AG09309 (cell line): ENCODE results near the gene NLK.
"Not testable (repeated sequence)": the region's sequence is repeated elsewhere in the genome, so short reads cannot be mapped to it uniquely, and the experiment has no call there.

Source experiments
- DNase-seq: peaks from one replicate; pipeline ENCODE4 v3.0.0-alpha.2; 2010; ENCODE audit warnings: low read depth
- H3K4me3 ChIP-seq: 2 replicates; pipeline ENCODE4 v1.5.1; 2011; ENCODE audit warnings: mild to moderate bottlenecking, low read depth, low read length, moderate library complexity; ENCODE audit not compliant: control insufficient read depth
- CTCF ChIP-seq: IDR thresholded peaks from 2 replicates; pipeline ENCODE4 v1.5.1; 2011; ENCODE audit warnings: mild to moderate bottlenecking, low read depth, low read length, inconsistent platforms; ENCODE audit not compliant: insufficient read depth, control insufficient read depth; ENCODE audit errors: missing control alignments

Gene NLK

GRCh38 chr17:27997044-27997401, 45.5 kb upstream of the NLK start:
- no peak overlapping the region for H3K4me3 ChIP-seq
- no peak for TF ChIP-seq CTCF
- DNase-seq, result no peak

- TF ChIP-seq CTCF, result no peak
- H3K4me3 ChIP-seq, result no peak overlapping the region
- DNase-seq, result no peak
These were observed 45.0 kb upstream of the NLK start for GRCh38 chr17:27997522-27997921.

GRCh38 chr17:28001149-28001548, 41.3 kb upstream of the NLK start:
- no peak overlapping the region for H3K4me3 ChIP-seq
- TF ChIP-seq CTCF, result no peak
- DNase-seq, result no peak

- no peak for DNase-seq
- TF ChIP-seq CTCF, result no peak
- no peak overlapping the region for H3K4me3 ChIP-seq
These were observed 38.1 kb upstream of the NLK start for GRCh38 chr17:28004344-28004743.

GRCh38 chr17:28007925-28008324, 34.6 kb upstream of the NLK start:
- not testable (repeated sequence) for DNase-seq, H3K4me3 ChIP-seq

- DNase-seq, result no peak
- H3K4me3 ChIP-seq, result no peak overlapping the region
- TF ChIP-seq CTCF, result no peak
These were observed 34.0 kb upstream of the NLK start for GRCh38 chr17:28008513-28008912.

GRCh38 chr17:28010406-28010805, 32.1 kb upstream of the NLK start:
- no peak for TF ChIP-seq CTCF
- no peak for DNase-seq
- H3K4me3 ChIP-seq, result no peak overlapping the region

- H3K4me3 ChIP-seq, result no peak overlapping the region
- no peak for DNase-seq
- no peak for TF ChIP-seq CTCF
These were observed 23.9 kb upstream of the NLK start for GRCh38 chr17:28018439-28019070.
